RWPE2 (cell line): ENCODE results near the gene ASB4.

ENCODE experiments used
- ATAC-seq: fragments of 200-7000 bp; cut with Tn5 transposase; 3 replicates; pipeline ENCODE4 v1.9.1; 2021; ENCODE audit warnings: low read depth
- DNase-seq: peaks from one replicate; pipeline ENCODE4 v3.0.0-alpha.2; 2020; ENCODE audit warnings: low spot score
- H3K27ac ChIP-seq: fragments of 450-650 bp; 2 replicates; pipeline ENCODE4 v1.5.1; 2017; ENCODE audit warnings: mild to moderate bottlenecking; ENCODE audit not compliant: poor library complexity, severe bottlenecking
- H3K27me3 ChIP-seq: fragments of 250-450 bp; sonication (Bioruptor Pico); 2 replicates; pipeline ENCODE4 v1.5.1; 2021; ENCODE audit warnings: mild to moderate bottlenecking, moderate library complexity; ENCODE audit not compliant: insufficient read depth, poor library complexity, severe bottlenecking
- H3K36me3 ChIP-seq: fragments of 250-450 bp; sonication (Bioruptor Pico); 2 replicates; pipeline ENCODE4 v1.5.1; 2020; ENCODE audit warnings: low read depth, mild to moderate bottlenecking, moderate library complexity
- H3K4me1 ChIP-seq: fragments of 250-450 bp; sonication (Bioruptor Pico); 2 replicates; pipeline ENCODE4 v1.5.1; 2021; ENCODE audit warnings: mild to moderate bottlenecking, moderate library complexity; ENCODE audit not compliant: insufficient read depth, poor library complexity, severe bottlenecking
- H3K4me3 ChIP-seq: fragments of 250-450 bp; sonication (Bioruptor Pico); 2 replicates; pipeline ENCODE4 v1.5.1; 2021; ENCODE audit warnings: mild to moderate bottlenecking, moderate library complexity; ENCODE audit not compliant: severe bottlenecking
- H3K9me3 ChIP-seq: fragments of 250-450 bp; sonication (Bioruptor Pico); 2 replicates; pipeline ENCODE4 v1.5.1; 2021; ENCODE audit warnings: mild to moderate bottlenecking, moderate library complexity; ENCODE audit not compliant: severe bottlenecking
- CTCF ChIP-seq: fragments of 450-650 bp; IDR thresholded peaks from one replicate; pipeline ENCODE4 v1.5.1; 2017; ENCODE audit warnings: mild to moderate bottlenecking, moderate library complexity; ENCODE audit not compliant: poor library complexity, severe bottlenecking

The ASB4 gene

GRCh38 chr7:95509199-95509598 lies 23.5 kb downstream of the ASB4 start:
- ATAC-seq (no peak; the same call in 2 of the 3 replicates), DNase-seq (no peak)
- TF ChIP-seq CTCF: no peak
- H3K4me1 ChIP-seq: no peaks in the 10 kb centered on the region
- H3K36me3 ChIP-seq: no peaks in the 10 kb centered on the region
- no peak overlapping the region for H3K27ac ChIP-seq
- no peak overlapping the region for H3K4me3 ChIP-seq
- H3K27me3 ChIP-seq: no peaks in the 10 kb centered on the region
- H3K9me3 ChIP-seq: no peaks in the 10 kb centered on the region

GRCh38 chr7:95511716-95512260 lies 26.0 kb downstream of the ASB4 start:
- peak; percentile 88 for TF ChIP-seq CTCF
- H3K27ac ChIP-seq: no peak overlapping the region
- no peaks in the 10 kb centered on the region for H3K9me3 ChIP-seq
- DNase-seq (no peak), ATAC-seq (peak; percentile 81; the same call in 2 of the 3 replicates)
- no peaks in the 10 kb centered on the region for H3K36me3 ChIP-seq
- H3K4me3 ChIP-seq: no peak overlapping the region
- H3K27me3 ChIP-seq: no peaks in the 10 kb centered on the region
- H3K4me1 ChIP-seq: no peaks in the 10 kb centered on the region

GRCh38 chr7:95517458-95517857 lies 31.7 kb downstream of the ASB4 start:
- Histone ChIP-seq H3K4me1 (no peaks in the 10 kb centered on the region), H3K27me3 (peaks cover 6% of the 10 kb centered on the region), H3K27ac (no peak overlapping the region), H3K4me3 (no peak overlapping the region), H3K36me3 (no peaks in the 10 kb centered on the region), H3K9me3 (no peaks in the 10 kb centered on the region)
- no peak for DNase-seq
- no peak for TF ChIP-seq CTCF
- no peak for ATAC-seq

- H3K9me3 ChIP-seq: no peaks in the 10 kb centered on the region
- peaks cover 10% of the 10 kb centered on the region for H3K27me3 ChIP-seq
- no peaks in the 10 kb centered on the region for H3K4me1 ChIP-seq
- no peak for TF ChIP-seq CTCF
- no peak overlapping the region for H3K27ac ChIP-seq
- no peak for DNase-seq
- no peak for ATAC-seq
- H3K4me3 ChIP-seq: no peak overlapping the region
- no peaks in the 10 kb centered on the region for H3K36me3 ChIP-seq
Measured at GRCh38 chr7:95517870-95518269, 32.1 kb downstream of the ASB4 start.

GRCh38 chr7:95520136-95520535 lies 34.4 kb downstream of the ASB4 start:
- H3K4me1 ChIP-seq: no peaks in the 10 kb centered on the region
- no peak overlapping the region for H3K4me3 ChIP-seq
- H3K27ac ChIP-seq: no peak overlapping the region
- no peak for TF ChIP-seq CTCF
- H3K27me3 ChIP-seq: peaks cover 27% of the 10 kb centered on the region
- ATAC-seq: no peak
- no peaks in the 10 kb centered on the region for H3K9me3 ChIP-seq
- no peak for DNase-seq
- H3K36me3 ChIP-seq: no peaks in the 10 kb centered on the region
